HG03558 (cell line): ENCODE results near the gene SH3BP4.

Experiments
- ATAC-seq: cut with Tn5 transposase; IDR thresholded peaks from one replicate; pipeline ENCODE4 v1.9.1; 2021; ENCODE audit warnings: moderate number of reproducible peaks; ENCODE audit not compliant: unreplicated experiment; ENCODE audit errors: extremely low read depth

SH3BP4 gene

DNA sequence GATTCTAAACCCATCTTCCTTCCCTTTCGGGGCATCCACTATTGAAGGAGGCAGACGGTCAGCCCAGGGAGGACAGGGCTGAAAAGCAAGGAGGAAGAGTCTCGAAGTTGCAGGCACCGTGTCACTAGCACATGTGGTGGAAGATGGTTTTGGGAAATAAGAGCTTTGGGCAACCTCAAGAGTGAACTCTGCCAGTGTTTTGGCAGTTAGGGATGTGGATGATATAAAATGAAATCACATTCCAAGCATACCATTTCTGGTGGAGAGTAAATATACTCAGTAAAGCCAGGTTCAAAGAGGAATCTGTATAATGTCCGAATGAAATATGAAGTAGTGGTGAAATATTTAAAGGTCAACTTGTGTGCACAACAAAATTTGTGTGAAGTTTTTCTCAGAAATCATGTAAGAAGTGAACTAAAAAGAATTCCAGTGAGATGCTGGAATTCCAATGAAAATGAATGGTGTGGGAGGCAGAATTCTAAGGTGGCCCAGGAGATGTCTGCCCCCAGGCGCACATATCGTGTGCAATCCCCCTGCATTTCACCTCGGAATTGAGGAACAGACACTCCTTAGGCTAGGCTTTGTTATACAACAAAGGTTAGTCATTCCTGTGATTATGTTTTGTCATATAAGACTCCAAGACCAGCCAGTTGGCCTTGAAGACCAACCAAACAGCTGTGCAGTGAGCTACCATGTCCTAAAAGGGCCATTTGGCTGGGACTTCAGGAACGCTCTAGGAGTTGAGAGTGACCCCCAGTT, 147.1 kb downstream of the SH3BP4 start:
- ATAC-seq, result no peak

GRCh38 chr2:235102896-235103295, 151.1 kb downstream of the SH3BP4 start:
- ATAC-seq, result no peak
